HCEC 1CT (cell line): ENCODE results near the gene GPR68.
A peak's percentile ranks its signal among the peaks of the same experiment; 100 is the strongest.
"Not testable (repeated sequence)": the region's sequence is repeated elsewhere in the genome, so short reads cannot be mapped to it uniquely, and the experiment has no call there.

Experiments
- DNase-seq: peaks from one replicate; pipeline ENCODE4 v3.0.0-alpha.2; 2017

Gene GPR68

DNA sequence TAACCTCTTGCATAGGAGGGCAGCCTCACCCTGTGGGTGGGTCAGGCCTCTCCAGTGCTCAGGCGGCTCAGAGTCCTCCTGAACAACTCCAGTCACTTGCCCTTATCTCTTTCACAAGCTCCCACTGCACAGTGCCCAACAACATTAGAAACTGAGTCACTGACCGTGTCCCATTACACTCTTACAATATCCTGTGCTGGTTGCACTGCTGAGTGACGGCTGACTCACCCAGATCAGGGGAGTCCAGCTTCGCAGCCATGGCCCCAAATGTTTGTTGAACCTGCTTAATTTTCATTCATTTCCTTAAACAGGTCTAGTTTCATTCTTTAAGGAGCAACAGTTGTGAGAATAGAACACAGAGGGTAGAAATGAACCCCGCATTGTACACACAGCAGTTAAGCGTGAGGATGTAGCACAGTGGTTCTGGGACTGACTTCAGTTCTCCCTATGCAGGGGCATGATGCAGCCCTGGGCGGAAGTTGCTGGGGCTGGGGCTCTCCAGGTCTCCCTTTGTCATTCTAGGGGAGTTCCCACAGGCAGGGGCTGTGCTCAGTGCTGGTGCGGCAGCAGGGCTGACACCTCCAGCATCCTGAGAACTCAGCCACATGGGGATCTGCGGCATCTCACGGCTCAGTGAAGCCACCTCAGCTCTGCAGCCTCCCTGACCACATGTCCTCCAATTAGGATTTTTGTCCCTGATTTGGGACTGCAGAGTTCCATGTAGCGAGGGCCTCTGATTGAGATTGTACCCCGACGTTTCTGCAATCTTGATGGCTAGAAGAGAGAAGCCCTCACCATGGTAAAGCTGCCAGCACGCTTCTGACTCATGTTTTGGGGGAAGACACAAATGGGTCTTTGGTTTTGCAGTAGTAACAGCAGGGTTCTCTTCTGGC is 16.1 kb downstream of the GPR68 start:
- peak; percentile 73 for DNase-seq

DNA sequence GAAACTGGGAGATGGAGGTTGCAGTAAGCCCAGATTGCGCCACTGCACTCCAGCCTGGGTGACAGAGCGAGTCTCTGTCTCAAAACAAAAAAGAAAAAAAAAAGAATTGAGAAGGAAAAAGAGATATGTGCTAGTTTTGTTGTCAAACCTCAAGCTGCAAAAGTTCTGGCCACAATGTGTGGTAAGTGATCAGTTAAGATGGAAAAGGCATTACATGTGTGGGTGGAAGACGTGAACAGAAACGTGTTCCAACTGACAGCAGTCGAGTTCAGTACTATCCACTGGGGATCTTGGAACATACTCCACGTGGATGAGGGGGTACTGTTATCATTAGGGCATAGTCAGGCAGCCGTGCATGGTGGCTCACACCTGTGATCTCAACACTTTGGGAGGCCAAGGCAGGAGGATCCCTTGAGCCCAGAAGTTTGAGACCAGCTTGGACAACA is 17.3 kb downstream of the GPR68 start:
- no peak for DNase-seq

DNA sequence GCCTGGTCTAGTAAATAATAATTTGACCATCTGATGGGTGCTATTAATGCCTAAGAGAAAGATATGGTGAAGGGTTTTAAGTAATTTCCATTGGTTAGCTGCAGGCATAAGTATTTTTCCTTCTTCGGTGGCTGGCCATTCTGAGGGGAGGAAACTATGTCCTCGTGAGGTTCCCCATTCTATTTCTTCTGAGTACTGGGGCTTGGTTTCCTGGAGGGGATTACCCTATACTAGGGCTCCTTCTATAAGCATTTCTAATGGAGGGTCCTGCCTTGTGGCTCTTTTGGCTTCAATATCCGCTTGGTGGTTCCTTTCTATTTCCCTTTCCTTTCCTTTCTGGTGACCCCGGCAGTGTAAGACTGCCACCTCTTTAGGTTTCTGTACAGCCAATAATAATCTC is 18.1 kb downstream of the GPR68 start:
- DNase-seq, result not testable (repeated sequence)

DNA sequence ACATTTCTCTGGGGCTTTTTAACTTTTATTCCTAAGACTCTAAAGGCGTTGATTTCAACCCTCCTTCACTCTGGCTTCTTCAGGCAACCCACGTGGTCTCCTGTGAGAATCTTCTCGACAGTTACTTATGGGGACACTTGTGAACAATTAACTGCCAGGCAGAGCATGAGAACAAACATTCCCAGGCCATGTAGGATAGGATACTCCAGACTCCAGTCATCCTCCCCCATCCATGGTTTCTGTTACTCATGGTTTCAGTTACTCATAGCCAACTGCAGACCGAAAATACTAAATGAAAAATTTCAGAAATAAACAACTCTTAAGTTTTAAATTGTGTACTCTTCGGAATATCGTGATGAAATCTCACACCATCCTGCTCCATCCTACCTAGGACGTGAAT is 19.5 kb downstream of the GPR68 start:
- peak; percentile 64 for DNase-seq

DNA sequence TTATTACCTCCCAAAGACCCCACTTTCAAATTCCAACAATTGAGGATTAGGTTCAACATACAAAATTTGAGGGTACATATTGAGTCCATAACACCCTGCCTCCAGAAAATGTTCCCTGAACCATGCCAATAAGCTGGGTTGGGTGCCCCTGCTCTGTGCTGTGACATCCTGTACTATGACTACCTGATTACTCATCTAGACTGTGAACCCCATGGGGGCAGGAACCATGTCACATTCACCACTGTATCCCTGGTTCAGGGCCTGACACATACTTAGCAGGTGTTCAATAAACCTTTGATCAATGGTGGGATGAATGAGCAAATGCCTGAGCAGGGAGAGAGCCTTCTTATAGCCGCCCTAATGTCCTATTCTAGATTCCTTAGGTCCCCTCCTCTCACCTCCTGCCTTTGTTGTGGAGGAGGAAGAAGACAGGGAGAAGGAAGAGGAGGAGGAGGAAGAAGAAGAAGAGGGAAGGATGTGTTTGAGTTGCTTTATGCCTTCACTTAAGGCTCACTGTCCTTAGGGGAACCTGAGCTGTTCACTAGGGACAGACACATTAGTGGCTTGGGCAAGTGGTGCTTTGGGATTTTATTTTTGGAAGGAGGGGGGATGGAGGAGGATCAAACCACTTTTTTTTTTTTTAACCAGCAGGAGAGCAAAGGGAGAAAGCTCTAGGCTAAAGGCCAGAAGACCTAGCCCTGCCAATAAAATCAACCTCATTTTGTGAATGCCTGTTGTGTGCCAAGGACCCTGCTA is 21.3 kb downstream of the GPR68 start:
- DNase-seq, result peak; percentile 24

DNA sequence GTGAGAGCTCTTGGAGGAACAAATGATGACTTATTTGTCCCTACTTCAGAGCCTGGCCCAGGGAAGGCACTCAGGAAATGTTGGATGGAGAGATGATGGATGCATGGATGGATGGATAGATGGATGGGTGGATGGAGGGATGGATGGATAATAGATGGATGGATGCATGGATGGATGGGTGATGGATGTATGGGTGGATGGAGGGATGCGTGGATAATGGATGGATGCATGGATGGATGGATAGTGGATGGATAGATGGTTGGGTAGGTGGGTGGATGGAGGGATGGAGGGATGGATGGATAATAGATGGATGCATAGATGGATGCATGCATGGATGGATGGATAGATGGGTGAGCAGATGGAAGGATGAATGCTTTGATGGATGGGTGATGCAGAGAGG is 23.2 kb downstream of the GPR68 start:
- DNase-seq, result no peak

DNA sequence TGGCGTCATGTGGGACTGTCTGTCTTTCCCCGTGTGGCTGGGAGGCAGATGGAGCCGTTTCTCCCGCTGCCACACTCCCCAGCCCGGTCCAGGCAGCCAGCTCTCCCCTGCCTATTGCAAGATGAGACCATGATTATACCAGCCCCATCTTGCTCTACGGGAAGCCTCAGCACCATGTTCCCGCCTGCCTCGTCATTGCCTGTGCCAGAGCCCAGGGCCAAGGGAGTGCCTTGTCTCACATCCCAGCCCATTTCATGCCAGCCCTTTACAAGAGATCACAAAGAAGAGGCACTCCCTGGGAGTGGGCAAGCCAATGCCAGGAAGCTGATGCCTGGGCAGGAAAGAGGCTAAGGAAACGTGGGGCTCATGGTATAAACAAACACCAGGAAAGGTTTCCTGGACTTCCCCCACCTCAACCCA is 23.9 kb downstream of the GPR68 start:
- no peak for DNase-seq

DNA sequence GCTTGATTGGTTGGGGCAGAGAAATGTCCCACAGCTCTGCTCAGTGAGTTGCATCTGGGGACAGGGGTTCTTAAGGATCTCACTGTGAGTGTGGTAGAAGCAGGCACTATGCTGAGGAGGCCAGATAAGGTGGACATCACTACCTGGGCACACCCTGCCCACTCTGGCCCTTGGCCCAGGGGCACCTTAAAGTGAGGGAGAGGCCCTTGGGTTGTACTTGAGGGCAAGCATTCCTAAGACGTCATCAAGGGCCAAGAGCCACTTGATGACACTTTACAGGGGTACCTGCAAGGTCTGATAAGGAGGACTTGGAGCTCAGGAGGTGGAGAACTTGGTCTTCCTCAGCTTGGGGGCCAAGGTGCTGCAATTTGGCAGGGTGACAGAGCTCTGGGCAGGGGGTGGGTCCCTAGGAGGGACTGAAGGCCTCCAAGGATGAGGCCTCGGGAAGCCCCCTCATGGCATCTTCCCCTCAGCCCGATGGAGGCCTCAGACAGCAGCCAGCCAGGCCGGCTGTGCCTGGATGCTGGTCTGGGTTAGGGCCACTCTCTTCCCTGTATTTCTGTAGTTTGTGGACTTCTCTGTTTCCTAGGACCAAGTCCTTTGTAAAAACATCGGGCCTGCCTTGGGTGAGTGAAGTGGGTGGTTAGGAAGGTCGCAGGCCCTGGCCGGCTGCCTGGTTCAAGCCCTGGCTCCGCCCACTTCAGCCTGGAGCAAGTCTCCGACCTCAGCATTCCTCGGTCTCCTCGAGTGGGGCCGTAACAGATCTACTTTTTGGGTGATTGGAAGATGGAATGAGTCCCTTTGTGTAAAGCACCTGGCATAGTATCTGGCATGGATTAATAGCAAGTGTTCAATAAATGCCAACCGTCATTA is 24.8 kb downstream of the GPR68 start:
- DNase-seq, result no peak

DNA sequence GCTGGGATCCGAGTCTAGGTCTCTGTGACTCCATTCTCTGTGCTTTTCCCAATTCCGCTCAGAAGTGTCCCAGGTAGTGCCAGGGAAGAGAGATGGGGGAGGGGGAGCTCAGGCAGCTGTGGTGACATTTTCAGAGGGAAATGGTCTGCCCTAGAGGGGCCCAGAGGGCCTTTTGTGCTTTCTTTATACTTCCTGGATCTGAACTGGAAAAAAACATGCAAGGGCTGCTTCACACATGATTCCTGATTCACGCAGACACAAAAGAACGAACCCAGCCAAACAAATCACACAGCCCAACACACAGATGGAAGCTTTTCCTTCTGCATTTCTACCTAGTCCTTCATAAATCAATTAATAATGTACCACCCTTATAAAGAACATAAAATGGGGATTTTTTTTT is 26.5 kb downstream of the GPR68 start:
- DNase-seq, result no peak

DNA sequence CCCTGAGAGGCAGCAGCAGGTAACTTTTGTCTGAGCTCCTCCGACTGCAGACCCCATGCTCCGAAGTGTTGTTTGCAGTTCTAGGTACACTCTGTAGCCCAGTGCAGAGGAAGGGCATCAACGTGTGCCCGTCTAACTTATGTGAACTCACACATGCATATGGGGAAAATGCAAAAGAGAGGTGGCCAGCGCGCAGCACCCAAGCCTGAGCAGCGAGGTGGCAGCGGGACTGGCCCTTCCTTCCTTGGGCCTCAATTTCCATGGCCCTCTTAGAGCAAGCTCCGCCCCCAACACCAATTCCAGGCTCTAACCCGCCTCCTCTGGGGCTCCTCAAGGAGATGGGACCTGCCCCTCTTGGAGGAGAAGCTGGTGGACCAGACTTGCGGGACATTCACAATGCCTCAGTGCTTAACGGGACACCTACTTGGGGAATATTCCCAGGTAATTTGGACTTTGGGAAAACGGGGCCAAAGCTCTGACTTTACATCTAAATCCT is 27.7 kb downstream of the GPR68 start:
- no peak for DNase-seq

DNA sequence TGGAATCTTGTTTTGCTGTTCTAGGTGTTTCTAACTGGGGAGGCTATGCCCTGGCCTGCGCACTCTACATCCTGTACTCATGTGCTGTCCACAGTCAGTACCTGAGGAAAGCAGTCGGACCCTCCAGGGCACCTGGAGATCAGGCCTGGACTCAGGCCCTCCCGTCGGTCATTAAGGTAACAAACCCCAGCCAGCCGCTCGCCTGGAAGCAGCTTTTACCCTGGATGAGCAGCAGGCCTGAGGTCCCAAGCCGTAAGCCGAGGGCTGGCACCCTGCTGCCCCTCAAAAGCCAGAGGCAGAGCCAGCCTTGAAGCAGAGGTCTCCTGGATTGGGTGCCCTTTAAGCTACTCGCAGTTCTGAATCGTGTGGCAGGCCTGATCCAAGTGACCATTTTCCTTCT is 29.1 kb downstream of the GPR68 start:
- no peak for DNase-seq

DNA sequence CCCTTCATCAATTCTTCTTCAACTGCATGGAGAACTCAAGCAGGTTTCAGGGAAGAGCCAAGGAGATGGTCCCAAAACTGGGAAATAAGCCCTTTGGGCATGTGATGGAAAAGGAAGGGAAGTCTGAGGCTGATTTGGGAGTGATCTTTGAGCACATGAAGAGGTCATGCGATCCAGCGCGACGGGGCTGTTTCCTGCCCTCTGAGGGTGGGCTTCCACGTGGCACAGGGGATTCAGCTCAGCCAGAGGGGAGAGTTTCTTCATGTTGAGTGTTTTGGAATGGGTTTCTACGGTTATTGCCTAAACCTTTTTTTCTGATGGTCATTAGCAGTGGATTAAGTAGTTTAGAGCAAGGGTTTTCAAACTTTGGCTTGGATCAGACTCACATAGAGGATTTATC is 30.2 kb downstream of the GPR68 start:
- DNase-seq, result no peak

DNA sequence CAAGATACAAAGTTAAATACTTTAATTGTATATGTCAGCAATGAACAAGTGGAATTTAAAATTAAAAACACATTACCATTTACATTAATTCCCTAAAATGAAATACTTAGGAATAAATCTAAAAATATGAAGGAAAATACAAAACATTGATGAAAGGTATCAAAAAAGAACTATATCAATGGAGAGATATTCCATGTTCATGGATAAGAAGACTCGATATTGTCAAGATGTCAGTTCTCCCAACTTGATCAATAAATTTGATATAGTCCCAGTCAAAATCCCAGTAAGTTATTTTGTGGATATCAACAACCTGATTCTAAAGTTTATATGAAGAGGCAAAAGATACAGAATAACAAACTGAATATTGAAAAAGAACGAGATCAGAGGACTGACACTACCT is 33.5 kb downstream of the GPR68 start:
- no peak for DNase-seq

DNA sequence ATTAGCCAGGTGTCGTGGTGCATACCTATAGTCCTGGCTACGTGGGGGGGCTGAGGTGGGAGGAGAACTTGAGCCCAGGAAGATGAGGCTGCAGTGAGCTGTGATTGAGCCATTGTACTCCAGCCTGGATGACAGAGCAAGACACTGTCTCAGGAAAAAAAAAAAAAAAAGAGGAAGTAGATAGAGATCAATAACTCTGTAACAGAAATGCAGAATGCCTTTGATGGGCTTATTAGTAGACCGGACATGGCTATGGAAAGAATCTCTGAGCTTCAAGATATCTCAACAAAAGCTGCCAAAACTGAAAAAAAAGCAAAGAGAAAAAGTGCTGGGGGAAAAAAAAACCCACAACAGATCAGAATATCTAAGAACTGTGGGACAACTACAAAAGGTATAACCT is 37.5 kb downstream of the GPR68 start:
- DNase-seq, result no peak

DNA sequence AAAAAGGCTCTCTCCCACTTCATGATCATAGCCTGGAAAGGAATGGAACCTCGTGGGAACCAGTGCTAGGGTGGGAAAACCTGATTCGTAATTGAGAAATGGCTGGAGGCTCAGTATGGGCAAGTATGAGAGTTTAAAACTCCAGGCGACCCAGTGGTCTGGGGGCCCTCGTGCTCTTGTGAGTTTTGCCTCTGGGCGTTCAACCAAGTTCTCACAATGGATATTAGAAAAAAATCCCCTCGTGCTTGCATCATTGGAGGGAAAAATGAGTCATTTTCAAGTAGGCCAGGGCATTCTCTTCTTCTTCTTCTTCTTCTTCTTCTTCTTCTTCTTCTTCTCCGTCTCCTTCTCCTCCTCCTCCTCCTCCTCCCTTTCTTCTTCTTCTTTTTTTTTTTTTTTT is 39.0 kb downstream of the GPR68 start:
- DNase-seq, result no peak

DNA sequence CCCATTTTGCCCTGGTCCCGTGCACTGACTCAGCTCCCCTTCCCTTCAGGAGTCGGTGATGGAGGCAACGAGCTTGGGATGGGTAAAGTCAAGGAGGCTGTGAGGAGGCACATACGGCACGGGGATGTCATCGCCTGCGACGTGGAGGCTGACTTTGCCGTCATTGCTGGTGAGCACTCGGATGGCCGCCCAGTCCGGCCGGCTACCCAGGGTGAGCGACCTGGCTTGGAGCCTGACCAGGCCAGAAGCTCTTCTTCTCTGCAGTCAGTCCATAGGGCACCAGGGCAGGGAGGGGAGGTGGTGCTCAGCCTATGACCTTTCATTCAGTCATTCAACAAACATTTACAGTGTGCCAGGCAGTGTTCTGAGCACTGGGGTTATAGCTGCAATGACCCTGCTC is 39.8 kb downstream of the GPR68 start:
- DNase-seq, result no peak

DNA sequence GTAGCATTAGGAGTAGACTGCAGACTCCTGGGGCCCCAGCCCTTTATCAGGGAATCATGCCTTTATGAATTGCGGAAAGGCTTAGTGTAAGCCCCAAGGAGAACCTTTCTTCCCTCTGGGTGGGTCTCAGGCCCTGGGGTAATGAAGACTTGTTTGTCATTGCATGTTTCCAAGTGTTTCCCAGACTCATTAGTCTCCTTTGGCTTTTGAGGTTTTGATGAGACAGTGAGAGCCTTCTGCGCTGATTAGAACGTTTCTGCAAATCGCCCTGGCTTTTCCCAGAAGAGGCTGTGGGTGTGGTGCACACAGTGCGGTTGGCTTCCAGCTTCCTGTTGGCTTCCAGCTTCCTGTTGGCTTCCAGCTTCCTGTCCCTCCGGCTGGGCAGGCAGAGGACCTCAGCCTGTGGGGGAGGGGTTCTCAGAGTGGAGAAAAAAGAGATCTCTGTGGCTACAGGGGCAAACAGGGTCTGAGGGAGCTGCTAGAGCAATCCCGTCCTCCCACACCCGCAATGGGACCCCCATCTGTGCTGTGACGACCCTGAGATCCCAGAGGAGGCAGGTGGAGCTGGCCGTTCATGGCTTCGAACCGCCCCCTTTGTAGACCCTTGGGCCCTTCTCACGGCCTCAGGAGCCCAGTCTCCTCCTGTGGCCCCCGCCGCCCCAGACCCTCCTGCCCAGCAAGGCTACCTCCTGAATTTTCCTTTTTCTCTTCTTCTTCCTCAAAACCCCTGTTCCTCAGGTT is 42.1 kb downstream of the GPR68 start:
- DNase-seq, result no peak

DNA sequence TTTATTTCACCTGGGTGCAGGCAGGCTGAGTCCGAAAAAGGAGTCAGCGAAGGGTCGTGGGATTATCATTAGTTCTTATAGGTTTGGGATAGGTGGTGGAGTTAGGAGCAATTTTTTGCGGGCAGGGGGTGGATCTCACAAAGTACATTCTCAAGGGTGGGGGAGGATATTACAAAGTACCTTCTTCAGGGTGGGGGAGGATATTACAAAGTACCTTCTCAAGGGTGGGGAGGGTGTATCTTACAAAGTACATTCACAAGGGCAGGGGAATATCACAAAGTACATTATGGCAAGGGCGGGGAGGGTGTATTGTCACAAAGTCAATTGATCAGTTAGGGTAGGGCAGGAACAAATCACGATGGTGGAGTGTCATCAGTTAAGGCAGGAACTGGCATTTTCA is 43.7 kb downstream of the GPR68 start:
- not testable (repeated sequence) for DNase-seq

DNA sequence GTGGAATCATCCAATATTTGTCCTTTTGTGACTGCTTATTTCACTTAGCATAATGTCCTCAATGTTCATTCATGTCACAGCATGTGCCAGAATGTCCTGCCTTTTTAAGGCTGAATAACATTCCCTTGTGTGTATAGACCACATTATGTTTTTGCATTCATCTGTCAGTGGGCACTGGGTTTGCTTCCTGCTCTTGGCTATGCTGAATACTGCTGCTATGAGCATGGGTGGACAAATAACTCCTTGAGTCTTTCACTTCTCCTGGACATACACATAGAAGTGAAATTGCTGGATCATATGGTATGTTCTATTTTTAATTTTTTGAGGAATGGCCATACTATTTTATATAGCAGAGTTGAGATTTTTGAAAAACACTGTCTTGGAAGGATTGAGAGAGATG is 46.9 kb downstream of the GPR68 start:
- no peak for DNase-seq

DNA sequence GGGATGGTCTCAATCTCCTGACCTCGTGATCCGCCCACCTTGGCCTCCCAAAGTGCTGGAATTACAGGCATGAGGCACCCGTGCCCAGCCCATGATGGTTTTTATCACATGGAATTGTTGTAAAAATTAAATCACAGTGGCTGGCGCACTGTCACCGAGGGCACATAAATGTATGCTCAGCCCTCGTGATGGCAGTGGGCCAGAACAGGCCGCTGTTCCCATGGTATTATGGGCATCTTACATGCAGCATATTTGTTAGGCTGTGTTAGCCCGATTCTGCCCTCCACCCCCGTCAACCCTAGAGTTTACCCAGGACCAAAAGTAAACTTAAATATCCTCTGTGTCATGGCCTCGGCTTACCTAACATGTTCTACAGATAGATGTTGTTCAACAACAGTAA is 48.6 kb downstream of the GPR68 start:
- no peak for DNase-seq

DNA sequence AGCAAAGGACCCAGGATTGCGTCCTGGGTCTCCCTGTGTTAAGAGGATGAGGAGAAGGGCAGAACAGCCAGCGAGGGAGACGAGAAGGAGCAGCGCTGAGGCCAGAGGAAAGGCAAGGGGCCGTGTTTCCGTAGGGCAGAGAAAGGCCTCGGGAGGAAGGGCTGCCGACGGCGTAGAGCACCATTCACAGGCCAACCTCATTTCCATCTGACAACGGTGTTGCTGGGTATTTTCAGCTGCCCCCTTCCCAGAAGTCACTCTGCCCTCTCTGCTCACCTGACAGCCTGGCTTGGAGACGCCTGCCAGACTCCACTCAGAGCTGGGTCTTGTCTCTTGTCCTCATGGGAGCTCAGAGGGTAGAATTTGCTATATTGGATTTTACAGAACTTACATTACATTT is 51.4 kb downstream of the GPR68 start:
- DNase-seq, result no peak

DNA sequence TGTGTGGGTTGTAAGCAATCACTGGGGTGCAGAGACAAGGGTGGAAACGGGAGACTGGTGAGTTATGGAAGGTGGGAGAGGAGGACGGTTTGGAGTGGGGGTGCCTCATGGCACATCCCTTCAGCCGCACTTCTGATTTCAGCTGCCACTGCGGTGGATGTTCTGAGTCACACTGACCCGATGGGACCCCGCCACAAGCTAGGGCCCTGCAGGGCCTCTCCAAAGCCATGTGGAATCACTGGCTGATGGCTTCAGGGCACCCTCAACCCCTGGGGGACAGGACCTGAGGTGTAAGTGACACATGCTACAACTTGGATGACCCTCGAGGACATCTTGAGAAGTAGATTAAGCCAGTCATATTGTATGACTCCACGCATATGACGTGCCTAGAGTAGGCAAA is 53.7 kb downstream of the GPR68 start:
- DNase-seq, result no peak
